Type B pancreatic cell (in vitro differentiated cells): Measurements from ENCODE around the gene GPR158. TPM values are rescaled to one million over a fixed set of nuclear protein-coding genes. Genes with fewer than 3 reads are reported as not detected.

Experiments
- DNase-seq: peaks from one replicate; pipeline ENCODE4 v3.0.0; 2021; ENCODE audit warnings: mixed read lengths; ENCODE audit not compliant: unreplicated experiment; ENCODE audit errors: extremely low spot score
- H3K27ac Mint-ChIP-seq: 2 replicates; pipeline ENCODE4 v1.8.0; 2021; ENCODE audit warnings: mild to moderate bottlenecking, mixed read lengths
- H3K27me3 Mint-ChIP-seq: 2 replicates; pipeline ENCODE4 v1.8.0; 2021; ENCODE audit warnings: mixed read lengths
- H3K36me3 Mint-ChIP-seq: 2 replicates; pipeline ENCODE4 v1.8.0; 2021; ENCODE audit warnings: mixed read lengths
- H3K4me1 Mint-ChIP-seq: one replicate; pipeline ENCODE4 v1.8.0; 2021; ENCODE audit warnings: mixed read lengths; ENCODE audit not compliant: unreplicated experiment
- H3K4me3 Mint-ChIP-seq: 2 replicates; pipeline ENCODE4 v1.8.0; 2021; ENCODE audit warnings: mild to moderate bottlenecking, mixed read lengths
- H3K9me3 Mint-ChIP-seq: 2 replicates; pipeline ENCODE4 v1.8.0; 2021; ENCODE audit warnings: mixed read lengths
- total RNA-seq: library from RNA; stranded (reverse); gene quantifications from 2 replicates; pipeline ENCODE4 v1.2.1, GENCODE V29; 2021; ENCODE audit warnings: low replicate concordance
- TF ChIP-seq, protein P1 (sequence below): fragments of 200-600 bp; sonication (generic); conservative IDR thresholded peaks from 2 replicates; pipeline ENCODE4 v1.5.0; 2021; ENCODE audit warnings: antibody characterized with exemption, mild to moderate bottlenecking

Gene GPR158
- total RNA-seq, 1 donor from 2014 or later: 3.6 TPM

DNA sequence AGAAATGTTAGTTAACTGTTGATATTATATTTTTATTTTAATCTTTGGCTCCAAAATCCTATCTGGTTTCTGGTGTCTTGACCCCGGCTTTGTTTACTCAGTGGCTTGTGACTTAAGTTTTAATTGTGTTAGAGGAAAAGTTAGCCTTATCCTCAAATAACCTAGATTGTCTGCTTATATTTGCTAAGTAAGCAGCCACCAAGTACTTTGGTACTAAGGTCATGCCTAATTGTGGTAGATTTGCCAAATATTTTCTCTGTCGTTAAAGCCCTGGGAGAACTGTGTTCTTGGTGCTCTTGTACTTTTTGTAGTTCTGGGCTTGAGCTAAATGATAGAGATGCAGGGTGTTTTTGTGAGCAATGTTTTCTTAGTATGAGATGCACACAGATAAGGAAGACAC lies 34.8 kb downstream of the GPR158 start:
- TF ChIP-seq, protein P1, sequence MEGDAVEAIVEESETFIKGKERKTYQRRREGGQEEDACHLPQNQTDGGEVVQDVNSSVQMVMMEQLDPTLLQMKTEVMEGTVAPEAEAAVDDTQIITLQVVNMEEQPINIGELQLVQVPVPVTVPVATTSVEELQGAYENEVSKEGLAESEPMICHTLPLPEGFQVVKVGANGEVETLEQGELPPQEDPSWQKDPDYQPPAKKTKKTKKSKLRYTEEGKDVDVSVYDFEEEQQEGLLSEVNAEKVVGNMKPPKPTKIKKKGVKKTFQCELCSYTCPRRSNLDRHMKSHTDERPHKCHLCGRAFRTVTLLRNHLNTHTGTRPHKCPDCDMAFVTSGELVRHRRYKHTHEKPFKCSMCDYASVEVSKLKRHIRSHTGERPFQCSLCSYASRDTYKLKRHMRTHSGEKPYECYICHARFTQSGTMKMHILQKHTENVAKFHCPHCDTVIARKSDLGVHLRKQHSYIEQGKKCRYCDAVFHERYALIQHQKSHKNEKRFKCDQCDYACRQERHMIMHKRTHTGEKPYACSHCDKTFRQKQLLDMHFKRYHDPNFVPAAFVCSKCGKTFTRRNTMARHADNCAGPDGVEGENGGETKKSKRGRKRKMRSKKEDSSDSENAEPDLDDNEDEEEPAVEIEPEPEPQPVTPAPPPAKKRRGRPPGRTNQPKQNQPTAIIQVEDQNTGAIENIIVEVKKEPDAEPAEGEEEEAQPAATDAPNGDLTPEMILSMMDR: no peak
- Mint-ChIP-seq H3K4me1 (no peaks in the 10 kb centered on the region), H3K36me3 (no peaks in the 10 kb centered on the region), H3K9me3 (no peaks in the 10 kb centered on the region), H3K4me3 (no peak overlapping the region), H3K27me3 (no peaks in the 10 kb centered on the region), H3K27ac (no peak overlapping the region)
- DNase-seq: no peak

DNA sequence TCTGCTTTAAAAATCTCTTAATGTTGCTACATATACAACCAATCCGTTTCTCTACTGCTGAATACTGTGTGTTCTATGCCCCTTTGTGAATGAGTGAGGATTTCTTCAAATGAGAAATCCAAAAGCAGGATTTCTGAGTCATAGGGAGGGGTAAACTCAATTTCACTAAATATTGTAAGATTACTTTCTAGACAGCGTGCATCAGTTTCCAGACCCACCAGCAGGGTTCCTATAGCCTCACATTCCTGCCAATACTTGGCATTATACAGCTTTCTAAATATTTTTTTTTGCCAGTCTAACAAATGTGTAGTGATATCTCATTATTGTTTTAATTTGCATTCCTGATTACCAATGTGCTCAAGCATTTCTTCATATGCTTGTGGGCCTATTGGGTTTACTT lies 35.5 kb downstream of the GPR158 start:
- Mint-ChIP-seq H3K4me1 (no peaks in the 10 kb centered on the region), H3K4me3 (no peak overlapping the region), H3K27me3 (no peaks in the 10 kb centered on the region), H3K9me3 (no peaks in the 10 kb centered on the region), H3K27ac (no peak overlapping the region), H3K36me3 (no peaks in the 10 kb centered on the region)
- TF ChIP-seq, protein P1: peak; percentile 57
- DNase-seq: no peak

DNA sequence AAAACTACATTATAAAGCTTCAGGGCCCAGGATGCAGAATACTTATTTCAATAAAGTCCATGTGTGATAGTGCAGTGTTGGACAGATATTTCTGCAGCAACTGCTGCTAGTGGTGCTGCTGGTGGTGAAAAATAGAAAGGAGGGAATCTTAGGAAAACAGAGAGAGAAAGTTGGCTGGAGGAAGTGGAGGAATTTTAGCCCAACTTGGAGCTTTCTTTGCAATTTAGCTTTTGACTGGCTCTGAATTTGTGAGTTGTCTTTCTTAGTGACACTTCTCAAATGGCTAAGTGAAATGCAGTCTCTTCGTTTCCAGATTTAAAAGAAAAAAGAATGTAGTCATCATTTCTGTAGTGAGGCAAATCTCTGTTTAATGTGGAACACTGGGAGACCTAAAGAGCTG lies 45.4 kb downstream of the GPR158 start:
- no peak overlapping the region for H3K27ac Mint-ChIP-seq
- H3K4me3 Mint-ChIP-seq: no peak overlapping the region
- no peaks in the 10 kb centered on the region for H3K4me1 Mint-ChIP-seq
- H3K36me3 Mint-ChIP-seq: no peaks in the 10 kb centered on the region
- H3K9me3 Mint-ChIP-seq: no peaks in the 10 kb centered on the region
- DNase-seq: no peak
- H3K27me3 Mint-ChIP-seq: no peaks in the 10 kb centered on the region
- TF ChIP-seq, protein P1: no peak

DNA sequence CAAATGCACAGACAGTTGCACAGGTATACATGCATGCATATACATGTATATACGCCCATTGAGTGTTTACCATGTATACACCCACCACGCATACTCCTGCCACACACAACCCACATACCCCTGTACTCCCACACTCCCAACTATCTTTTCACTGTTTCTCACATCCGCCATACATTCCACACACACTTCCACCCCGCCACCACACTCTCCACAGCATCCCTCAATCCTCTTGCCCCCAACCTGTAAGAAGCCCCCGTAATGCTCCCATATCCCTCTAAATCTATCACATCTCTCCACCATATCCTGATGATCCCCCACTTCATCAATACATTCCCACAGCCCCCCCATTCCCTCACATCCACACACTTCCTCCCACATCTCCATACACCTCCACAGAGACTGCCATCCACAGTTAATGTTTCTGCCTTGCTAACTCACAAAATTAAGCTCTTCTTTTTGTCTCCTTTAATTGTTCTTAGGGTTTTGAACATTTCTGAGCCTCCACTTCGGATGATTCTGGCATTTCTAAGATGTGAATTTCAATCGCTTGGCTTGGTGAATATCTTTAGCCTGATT lies 47.4 kb downstream of the GPR158 start:
- H3K4me3 Mint-ChIP-seq: no peak overlapping the region
- TF ChIP-seq, protein P1: no peak
- no peak overlapping the region for H3K27ac Mint-ChIP-seq
- no peaks in the 10 kb centered on the region for H3K27me3 Mint-ChIP-seq
- no peaks in the 10 kb centered on the region for H3K36me3 Mint-ChIP-seq
- no peaks in the 10 kb centered on the region for H3K4me1 Mint-ChIP-seq
- H3K9me3 Mint-ChIP-seq: no peaks in the 10 kb centered on the region
- no peak for DNase-seq

DNA sequence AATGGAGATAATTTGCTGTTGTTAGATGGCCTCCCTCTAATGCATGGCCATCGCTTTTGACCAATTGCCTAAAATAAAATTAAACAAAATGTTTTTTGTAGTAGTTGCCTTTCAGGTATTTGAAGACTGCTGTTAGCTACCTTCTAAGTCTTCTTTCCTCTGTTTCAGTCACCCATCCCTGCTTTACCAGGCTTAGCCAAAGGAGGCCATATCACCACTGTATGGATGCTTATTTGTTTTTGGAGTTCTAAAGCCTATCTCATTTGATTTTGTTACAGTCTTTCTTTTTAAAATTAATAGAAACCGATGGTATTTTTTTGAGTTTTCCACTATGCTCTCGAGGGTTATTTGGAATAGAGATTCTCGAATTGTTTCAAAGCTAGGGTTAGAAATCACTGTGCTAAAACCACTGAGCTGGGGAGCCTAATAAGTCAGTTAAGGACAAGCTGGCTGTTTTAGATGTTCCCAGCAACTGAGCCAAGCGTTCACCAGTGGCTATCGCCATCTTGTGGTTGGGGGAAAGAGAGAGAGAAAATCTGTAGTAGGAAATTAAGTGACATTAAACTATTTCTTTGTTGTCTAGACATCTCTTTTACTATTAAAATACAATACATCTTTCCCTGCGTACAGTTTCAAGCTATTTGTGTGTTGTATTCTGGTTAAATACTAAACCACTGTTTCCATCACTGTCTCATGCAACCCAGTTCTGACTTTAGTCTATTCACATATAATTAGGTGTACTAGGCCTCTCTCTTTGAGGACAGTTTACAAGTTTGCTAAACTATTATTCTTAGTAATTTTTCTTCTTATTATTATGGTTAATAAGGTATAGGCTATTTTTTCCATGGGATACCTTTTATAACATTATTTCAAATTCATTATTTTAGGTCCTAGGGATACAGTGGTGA lies 52.2 kb downstream of the GPR158 start:
- Mint-ChIP-seq H3K36me3 (no peaks in the 10 kb centered on the region), H3K4me1 (no peaks in the 10 kb centered on the region), H3K27me3 (no peaks in the 10 kb centered on the region), H3K27ac (no peak overlapping the region), H3K4me3 (no peak overlapping the region), H3K9me3 (no peaks in the 10 kb centered on the region)
- no peak for DNase-seq
- TF ChIP-seq, protein P1: peak; percentile 87
